Pancreas (tissue), 10 donors: ENCODE results near the gene MUC5AC. TPM values are rescaled to one million over a fixed set of nuclear protein-coding genes. Genes with fewer than 3 reads are reported as not detected.
"Not testable (repeated sequence)": the region's sequence is repeated elsewhere in the genome, so short reads cannot be mapped to it uniquely, and the experiment has no call there.

ENCODE experiments used
- ATAC-seq, 4 donors: fragments of 200-7000 bp; cut with Tn5 transposase; one replicate each; pipeline versions ENCODE4 v1.8.0 to v1.9.1; 2020; ENCODE audit warnings: mild to moderate bottlenecking in 4 of 4, moderate library complexity in 4 of 4
- DNase-seq, 6 donors: peaks; one replicate each; pipeline ENCODE4 v3.0.0-alpha.2; 2020
- FAIRE-seq: peaks from 2 replicates; lab custom pipeline; 2012; peaks lifted over from hg19 to GRCh38; lab: Jason Lieb, UNC
- H3K27ac ChIP-seq, 4 donors: fragments of 200-600 bp; sonication (generic); 1 replicate in 3 of 4; 2 replicates in 1 of 4; pipeline versions ENCODE4 v1.5.0 to v1.8.0; 2020
- H3K27me3 ChIP-seq, 4 donors: fragments of 200-600 bp; one replicate each; pipeline ENCODE4 v1.8.0; 2021
- H3K36me3 ChIP-seq, 3 donors: fragments of 200-600 bp; sonication (generic) in 1 of 3; one replicate each; pipeline versions ENCODE4 v1.5.0 to v1.8.0; 2020 to 2021
- H3K4me1 ChIP-seq, 3 donors: fragments of 200-600 bp; one replicate each; pipeline ENCODE4 v1.8.0; 2021
- H3K4me3 ChIP-seq, 4 donors: fragments of 200-600 bp; sonication (generic) in 2 of 4; one replicate each; pipeline versions ENCODE4 v1.5.0 to v1.8.0; 2020 to 2021
- H3K9me3 ChIP-seq, 4 donors: fragments of 200-600 bp; one replicate each; pipeline ENCODE4 v1.8.0; 2021
- WGBS, 2 donors: extraction: QIAGEN DNeasy Blood & Tissue Kit; methylation state at CpG; one replicate each; pipeline ENCODE4 v1.1.7; 2013; 5-methylcytosine and 5-hydroxymethylcytosine counted together
- intact Hi-C, 3 donors: fragments of 100-400 bp; cut with DNase I; formaldehyde crosslinking; loops; one replicate each; pipeline versions ENCODE4 v1.11.1 to v1.14.2; 2022
- polyA plus RNA-seq, 2 donors: library from polyadenylated mRNA; stranded (reverse); fragments of 200-250 nt; gene quantifications; one replicate each; pipeline ENCODE4 v1.2.3, GENCODE V29; 2013
- total RNA-seq, 6 donors: library from RNA; stranded (reverse); fragmentation: NEBNext Ultra II Directional in 4 of 6; extraction: Animal tissue kit (Norgen Biotek cat#: 25700) in 4 of 6; gene quantifications; one replicate each; pipeline versions ENCODE4 v1.2.1 to v1.2.4, GENCODE V29; 2021 to 2023
- TF ChIP-seq, protein P1 (sequence below), 4 donors: fragments of 200-600 bp; sonication (generic) in 3 of 4; IDR thresholded peaks; one replicate each; pipeline versions ENCODE4 v1.5.0 to v1.8.0; 2021; ENCODE audit warnings: antibody characterized with exemption in 4 of 4
- donor health status: healthy with polysubstance abuse.
- donor health status: DM: no; HTN: no; CAD: no; lungs with moderate emphysema.
- donor health status: DM: no; HTN: no; CAD: no.
- donor health status: control.
- donor health status: control.
- donor health status: Bipolar disorder and iron deficiency.
- donor health status: DM: yes; HTN: yes; CAD: no.
- donor health status: DM: no; HTN: no; CAD: no.
- donor health status: DM: no; HTN: no; CAD: no.
- donor health status: DM: yes; HTN: yes; CAD: no.

MUC5AC gene
- total and polyA plus RNA-seq, 8 donors: 0.02 to 4.2 (median 0.04) TPM; not detected in 5

DNA sequence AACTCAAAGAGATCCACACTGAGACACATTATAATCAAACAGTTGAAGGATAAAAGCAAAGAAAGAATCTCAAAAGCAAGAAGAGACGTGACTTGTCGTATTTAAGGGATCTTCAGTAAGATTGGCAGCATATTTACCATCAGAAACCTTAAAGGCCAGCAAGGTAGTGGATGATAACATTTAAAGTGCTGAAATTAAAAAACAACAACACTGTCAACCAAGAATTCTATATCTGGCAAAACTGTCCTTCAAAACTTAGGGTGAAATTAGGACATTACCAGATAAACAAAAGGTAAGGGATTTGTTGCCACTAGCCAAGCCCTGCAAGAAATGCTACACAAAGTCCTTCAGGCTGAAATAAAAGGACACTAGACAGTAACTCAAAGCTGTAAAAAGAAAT lies 54.1 kb downstream of the MUC5AC start:
- intact Hi-C loops: no loop called here
- H3K4me3 ChIP-seq: no peak overlapping the region
- H3K27me3 ChIP-seq: no peaks in the 10 kb centered on the region
- no peaks in the 10 kb centered on the region for H3K36me3 ChIP-seq
- TF ChIP-seq, protein P1, sequence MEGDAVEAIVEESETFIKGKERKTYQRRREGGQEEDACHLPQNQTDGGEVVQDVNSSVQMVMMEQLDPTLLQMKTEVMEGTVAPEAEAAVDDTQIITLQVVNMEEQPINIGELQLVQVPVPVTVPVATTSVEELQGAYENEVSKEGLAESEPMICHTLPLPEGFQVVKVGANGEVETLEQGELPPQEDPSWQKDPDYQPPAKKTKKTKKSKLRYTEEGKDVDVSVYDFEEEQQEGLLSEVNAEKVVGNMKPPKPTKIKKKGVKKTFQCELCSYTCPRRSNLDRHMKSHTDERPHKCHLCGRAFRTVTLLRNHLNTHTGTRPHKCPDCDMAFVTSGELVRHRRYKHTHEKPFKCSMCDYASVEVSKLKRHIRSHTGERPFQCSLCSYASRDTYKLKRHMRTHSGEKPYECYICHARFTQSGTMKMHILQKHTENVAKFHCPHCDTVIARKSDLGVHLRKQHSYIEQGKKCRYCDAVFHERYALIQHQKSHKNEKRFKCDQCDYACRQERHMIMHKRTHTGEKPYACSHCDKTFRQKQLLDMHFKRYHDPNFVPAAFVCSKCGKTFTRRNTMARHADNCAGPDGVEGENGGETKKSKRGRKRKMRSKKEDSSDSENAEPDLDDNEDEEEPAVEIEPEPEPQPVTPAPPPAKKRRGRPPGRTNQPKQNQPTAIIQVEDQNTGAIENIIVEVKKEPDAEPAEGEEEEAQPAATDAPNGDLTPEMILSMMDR (IDR thresholded peaks at IDR 0.05): no peak
- WGBS, 2 donors: 79 to 82% methylated on average over 2 of the region's 2 CpGs
- no peak for ATAC-seq
- no peaks in the 10 kb centered on the region for H3K4me1 ChIP-seq
- no peaks in the 10 kb centered on the region for H3K9me3 ChIP-seq
- no peak overlapping the region for H3K27ac ChIP-seq
- no peak for DNase-seq
- FAIRE-seq: no peak

DNA sequence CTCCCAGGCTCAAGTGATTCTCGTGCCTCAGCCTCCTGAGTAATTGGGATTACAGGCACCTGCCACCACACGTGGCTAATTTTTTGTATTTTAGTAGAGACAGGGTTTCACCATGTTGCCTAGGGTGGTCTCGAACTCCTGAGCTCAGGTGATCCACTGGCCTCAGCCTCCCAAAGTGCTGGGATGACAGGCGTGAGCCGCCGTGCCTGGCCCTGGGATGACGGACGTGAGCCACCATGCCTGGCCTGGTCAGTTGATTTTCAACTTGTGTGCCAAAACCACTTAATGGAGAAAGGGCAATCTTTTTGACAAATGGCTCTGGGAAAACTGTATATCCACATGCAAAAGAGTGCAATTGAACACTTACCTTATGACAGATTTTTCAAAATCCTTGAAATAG lies 58.1 kb downstream of the MUC5AC start:
- H3K4me1 ChIP-seq, H3K27ac ChIP-seq, H3K9me3 ChIP-seq, H3K27me3 ChIP-seq, H3K36me3 ChIP-seq, ATAC-seq, FAIRE-seq, H3K4me3 ChIP-seq, intact Hi-C loops: not testable (repeated sequence)
- 69 to 73% methylated on average over 8 of the region's 8 CpGs for WGBS, 2 donors
- DNase-seq: peak in 1 of 6 donors; percentile 9

DNA sequence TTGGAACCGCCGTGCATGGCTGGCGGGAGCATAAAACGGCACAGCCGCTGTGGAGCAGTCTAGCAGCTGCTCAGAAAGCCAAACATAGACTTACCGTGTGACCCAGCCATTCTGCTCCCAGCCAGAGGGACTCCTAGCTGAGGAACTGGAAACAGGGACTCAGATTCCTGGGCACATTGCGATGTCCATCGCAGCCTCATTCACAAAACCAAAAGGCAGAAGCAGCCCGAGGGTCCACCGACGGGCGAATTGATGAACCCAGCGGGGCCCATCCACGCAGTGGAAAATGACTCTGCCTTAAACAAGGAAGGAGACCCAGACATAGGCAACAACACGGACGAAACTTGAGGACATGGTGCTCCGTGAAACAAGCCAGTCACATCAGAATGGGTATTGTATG lies 59.4 kb downstream of the MUC5AC start:
- 83 to 86% methylated on average over 17 of the region's 17 CpGs for WGBS, 2 donors
- TF ChIP-seq, protein P1 (IDR thresholded peaks at IDR 0.05): no peak
- DNase-seq: no peak
- Histone ChIP-seq H3K4me1 (no peaks in the 10 kb centered on the region), H3K36me3 (no peaks in the 10 kb centered on the region), H3K4me3 (no peak overlapping the region), H3K9me3 (no peaks in the 10 kb centered on the region), H3K27ac (no peak overlapping the region), H3K27me3 (no peaks in the 10 kb centered on the region)
- ATAC-seq: no peak
- no peak for FAIRE-seq
- intact Hi-C loops: no loop called here

DNA sequence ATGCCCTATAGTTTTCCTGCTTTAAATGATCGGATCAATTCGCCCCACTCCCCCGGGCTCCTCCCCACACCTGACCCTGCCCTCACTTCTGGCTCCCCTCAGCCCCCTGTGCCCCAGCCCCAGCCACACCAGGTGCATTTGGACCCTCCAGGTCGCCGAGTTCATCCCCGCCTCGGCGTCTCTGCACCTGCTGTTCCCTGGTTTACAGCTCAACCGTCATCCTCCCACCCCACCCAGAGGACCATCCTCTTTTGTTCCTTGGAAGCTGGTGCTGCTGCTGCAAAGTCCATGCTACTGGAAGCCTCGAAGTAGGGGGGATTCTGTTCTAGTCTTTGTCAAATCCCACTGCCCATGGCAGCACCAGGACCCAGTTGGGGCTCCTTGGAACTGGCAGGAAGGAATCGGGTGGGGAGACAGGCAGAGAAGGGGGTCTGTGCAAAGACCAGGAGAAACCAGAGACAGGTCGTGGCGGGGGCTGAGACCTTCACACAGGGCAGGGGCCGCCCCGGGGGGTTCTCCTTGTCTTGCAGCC lies 60.6 kb downstream of the MUC5AC start:
- no peak for ATAC-seq
- TF ChIP-seq, protein P1 (IDR thresholded peaks at IDR 0.05): no peak
- FAIRE-seq: no peak
- H3K4me1 ChIP-seq: no peaks in the 10 kb centered on the region
- peak in 2 of 6 donors; percentile 25 to 45 for DNase-seq
- intact Hi-C loops: no loop called here
- H3K27ac ChIP-seq: no peak overlapping the region
- H3K9me3 ChIP-seq: no peaks in the 10 kb centered on the region
- WGBS, 2 donors: 56 to 73% methylated on average over 15 of the region's 15 CpGs
- no peaks in the 10 kb centered on the region for H3K36me3 ChIP-seq
- no peaks in the 10 kb centered on the region for H3K27me3 ChIP-seq
- no peak overlapping the region for H3K4me3 ChIP-seq

DNA sequence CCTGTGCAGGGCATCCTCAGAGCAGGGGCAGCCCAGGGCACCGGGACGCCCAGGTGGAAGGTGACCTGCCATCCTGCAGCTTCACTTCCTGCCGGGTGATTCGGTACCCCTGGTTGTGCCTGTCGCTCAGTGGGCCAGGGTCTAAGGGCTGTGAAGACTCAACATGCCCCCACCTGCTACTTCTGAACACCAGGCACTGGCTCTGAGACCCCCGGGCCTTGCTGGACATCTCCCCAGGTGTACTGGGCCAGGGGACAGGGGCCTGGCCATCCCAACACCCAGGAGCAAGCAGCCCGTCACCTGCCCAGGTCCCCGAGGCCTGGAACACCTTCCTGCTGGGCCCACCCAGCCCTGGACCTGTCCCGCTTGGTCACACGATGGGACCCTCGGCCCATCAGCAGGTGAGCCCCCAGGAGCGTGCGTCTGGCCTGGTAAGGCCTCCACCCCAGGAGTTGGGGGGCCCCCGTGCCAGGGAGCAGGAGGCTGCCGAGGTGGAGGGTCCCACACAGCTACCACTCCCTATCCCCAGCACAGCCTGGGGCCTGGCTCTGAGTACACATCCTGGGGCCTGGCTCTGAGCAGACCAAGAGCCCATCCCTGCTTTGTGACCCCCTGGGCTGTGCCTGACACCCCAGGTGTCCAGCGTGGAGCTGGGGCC lies 61.2 kb downstream of the MUC5AC start:
- intact Hi-C loops: no loop called here
- no peak overlapping the region for H3K27ac ChIP-seq
- DNase-seq (peak in 3 of 6 donors; percentile 22 to 68 (median 35)), FAIRE-seq (no peak), ATAC-seq (no peak)
- no peaks in the 10 kb centered on the region for H3K4me1 ChIP-seq
- 77 to 85% methylated on average over 16 of the region's 16 CpGs for WGBS, 2 donors
- H3K36me3 ChIP-seq: no peaks in the 10 kb centered on the region
- TF ChIP-seq, protein P1 (IDR thresholded peaks at IDR 0.05): no peak
- no peaks in the 10 kb centered on the region for H3K9me3 ChIP-seq
- H3K27me3 ChIP-seq: no peaks in the 10 kb centered on the region
- no peak overlapping the region for H3K4me3 ChIP-seq
